ENCODE measurements around the gene SPTBN1.

DNA sequence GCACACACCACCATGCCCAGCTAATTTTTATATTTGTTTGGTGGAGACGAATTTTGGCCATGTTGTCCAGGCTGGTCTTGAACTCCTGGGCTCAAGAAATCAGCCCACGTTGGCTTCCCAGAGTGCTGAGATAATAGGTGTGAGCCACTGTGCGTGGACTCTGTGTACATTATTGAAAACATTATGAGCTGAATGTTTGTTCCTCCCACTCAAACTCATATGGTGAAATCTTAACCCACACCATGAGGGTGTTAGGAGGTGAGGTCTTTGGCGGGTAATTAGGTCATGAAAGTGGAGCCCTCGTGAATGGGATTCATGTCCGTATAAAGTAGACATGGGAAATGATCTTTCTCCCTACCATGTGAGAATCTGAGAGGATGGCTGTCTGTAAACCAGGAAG, 83.6 kb downstream of the SPTBN1 start:
- no peak for TF ChIP-seq ZNF274 (IDR thresholded peaks at IDR 0.05; ENCODE audit: low read depth, low read length)
- no peak for TF ChIP-seq YY1 (IDR thresholded peaks at IDR 0.05; ENCODE audit: insufficient read depth, insufficient read length)
- TF ChIP-seq SUZ12 (IDR thresholded peaks at IDR 0.05; ENCODE audit: extremely low read depth, insufficient read depth, insufficient read length) = no peak
